ENCODE data around the gene ITGA4.

The ITGA4 gene

DNA sequence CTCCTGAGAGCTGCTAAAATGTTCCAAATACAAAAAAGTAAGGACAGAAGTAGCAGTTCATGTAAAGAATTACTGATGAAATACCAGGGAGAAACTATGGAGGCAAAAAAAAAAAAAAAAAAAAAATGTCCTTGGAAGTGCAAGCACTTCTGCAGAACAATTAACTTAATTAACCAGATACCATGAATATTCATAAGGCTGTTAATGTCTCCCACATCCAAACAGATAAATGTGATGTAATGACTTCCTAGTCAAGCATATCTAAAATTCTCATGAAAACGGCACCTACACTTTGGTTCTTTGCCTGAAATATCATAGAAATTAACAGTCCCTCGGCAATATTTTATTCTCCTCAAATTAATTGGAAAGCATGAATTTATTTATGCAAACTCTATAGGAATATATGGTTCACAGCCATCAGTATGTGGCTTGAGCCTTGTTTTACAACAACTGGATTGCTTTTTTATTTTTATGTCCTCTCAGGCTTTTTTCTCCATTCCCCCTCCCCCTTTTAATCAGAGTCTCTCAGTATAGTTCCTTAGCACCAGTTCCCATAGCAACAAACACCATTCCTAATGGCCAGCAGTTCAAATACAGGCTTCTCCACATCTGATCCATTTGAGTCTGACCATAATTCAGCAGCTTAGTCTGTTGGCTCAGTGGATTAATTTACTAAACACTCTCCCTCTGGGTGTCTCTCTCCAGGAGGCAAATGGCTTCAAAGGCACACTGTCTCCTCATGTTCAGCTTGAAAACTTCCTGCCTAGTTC is 97.1 kb downstream of the ITGA4 start:
- TF ChIP-seq, protein P1, sequence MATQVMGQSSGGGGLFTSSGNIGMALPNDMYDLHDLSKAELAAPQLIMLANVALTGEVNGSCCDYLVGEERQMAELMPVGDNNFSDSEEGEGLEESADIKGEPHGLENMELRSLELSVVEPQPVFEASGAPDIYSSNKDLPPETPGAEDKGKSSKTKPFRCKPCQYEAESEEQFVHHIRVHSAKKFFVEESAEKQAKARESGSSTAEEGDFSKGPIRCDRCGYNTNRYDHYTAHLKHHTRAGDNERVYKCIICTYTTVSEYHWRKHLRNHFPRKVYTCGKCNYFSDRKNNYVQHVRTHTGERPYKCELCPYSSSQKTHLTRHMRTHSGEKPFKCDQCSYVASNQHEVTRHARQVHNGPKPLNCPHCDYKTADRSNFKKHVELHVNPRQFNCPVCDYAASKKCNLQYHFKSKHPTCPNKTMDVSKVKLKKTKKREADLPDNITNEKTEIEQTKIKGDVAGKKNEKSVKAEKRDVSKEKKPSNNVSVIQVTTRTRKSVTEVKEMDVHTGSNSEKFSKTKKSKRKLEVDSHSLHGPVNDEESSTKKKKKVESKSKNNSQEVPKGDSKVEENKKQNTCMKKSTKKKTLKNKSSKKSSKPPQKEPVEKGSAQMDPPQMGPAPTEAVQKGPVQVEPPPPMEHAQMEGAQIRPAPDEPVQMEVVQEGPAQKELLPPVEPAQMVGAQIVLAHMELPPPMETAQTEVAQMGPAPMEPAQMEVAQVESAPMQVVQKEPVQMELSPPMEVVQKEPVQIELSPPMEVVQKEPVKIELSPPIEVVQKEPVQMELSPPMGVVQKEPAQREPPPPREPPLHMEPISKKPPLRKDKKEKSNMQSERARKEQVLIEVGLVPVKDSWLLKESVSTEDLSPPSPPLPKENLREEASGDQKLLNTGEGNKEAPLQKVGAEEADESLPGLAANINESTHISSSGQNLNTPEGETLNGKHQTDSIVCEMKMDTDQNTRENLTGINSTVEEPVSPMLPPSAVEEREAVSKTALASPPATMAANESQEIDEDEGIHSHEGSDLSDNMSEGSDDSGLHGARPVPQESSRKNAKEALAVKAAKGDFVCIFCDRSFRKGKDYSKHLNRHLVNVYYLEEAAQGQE (IDR thresholded peaks at IDR 0.05; ENCODE audit: insufficient read depth in 1 of 2, low read depth in 2 of 2, low read length in 2 of 2) = no peak
- TF ChIP-seq POLR2AphosphoS5 (IDR thresholded peaks at IDR 0.05; ENCODE audit: low read depth, low read length) (no peak), FOXP2 (optimal IDR thresholded peaks at IDR 0.05; ENCODE audit: borderline replicate concordance, extremely low read depth, extremely low read length, insufficient read depth) (no peak), TAF1 (IDR thresholded peaks at IDR 0.05; ENCODE audit: borderline replicate concordance, insufficient read depth, low read length) (no peak), SIN3A (IDR thresholded peaks at IDR 0.05; ENCODE audit: borderline replicate concordance, insufficient read depth, low read length) (no peak)

DNA sequence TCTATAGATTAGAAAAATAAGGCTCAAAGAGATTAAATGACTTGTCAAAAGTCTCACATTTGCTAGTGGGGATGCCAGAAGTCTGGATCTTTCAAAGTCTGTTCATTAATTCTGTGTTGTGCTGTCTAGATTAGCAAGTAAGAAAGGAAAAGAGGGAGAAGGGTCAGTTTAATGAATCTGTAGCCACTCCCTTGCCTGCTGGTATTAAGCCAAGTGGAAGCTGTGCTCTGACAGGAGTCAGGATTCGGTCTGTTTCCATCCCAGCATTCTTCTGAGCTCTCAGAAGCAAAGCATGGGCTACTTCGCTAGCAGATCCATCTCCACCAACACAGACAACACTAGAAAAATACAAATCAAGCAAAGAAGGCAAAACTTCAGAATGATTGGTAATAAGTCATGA is 101.2 kb downstream of the ITGA4 start:
- TF ChIP-seq TAF1 (IDR thresholded peaks at IDR 0.05; ENCODE audit: borderline replicate concordance, insufficient read depth, low read length) (no peak), SIN3A (IDR thresholded peaks at IDR 0.05; ENCODE audit: borderline replicate concordance, insufficient read depth, low read length) (no peak), FOXP2 (optimal IDR thresholded peaks at IDR 0.05; ENCODE audit: borderline replicate concordance, extremely low read depth, extremely low read length, insufficient read depth) (no peak), POLR2AphosphoS5 (IDR thresholded peaks at IDR 0.05; ENCODE audit: low read depth, low read length) (no peak)
- TF ChIP-seq, protein P1 (IDR thresholded peaks at IDR 0.05; ENCODE audit: insufficient read depth in 1 of 2, low read depth in 2 of 2, low read length in 2 of 2) = no peak

DNA sequence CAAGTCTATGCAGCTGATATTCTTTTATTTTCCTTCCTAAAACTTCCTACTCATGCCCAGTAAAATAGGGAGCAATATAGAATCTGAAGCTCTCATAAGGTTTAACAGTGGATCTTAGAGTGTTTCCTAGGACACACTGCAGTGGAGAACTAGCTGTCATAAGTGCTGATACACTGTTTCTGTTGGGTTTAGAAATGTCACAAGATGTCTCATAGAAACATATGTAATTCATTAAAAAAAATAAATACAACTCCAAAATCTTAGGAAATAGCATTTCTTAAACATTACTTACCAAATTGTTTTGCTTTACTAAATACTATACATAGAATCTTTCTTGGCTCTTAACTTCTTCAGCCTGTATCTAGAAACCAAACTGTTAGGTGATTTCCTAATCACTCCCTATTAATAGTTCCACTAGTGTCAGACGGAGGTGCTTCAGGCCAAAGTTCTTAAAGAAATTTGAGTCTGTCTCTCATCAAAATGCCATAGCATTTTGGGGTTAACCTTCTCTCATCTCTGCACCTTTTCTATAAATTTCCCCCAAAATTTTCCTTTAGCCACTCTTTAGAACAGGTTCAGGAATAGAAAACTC is 106.0 kb downstream of the ITGA4 start:
- TF ChIP-seq, protein P1 (IDR thresholded peaks at IDR 0.05; ENCODE audit: insufficient read depth in 1 of 2, low read depth in 2 of 2, low read length in 2 of 2) = no peak
- TF ChIP-seq TAF1 (IDR thresholded peaks at IDR 0.05; ENCODE audit: borderline replicate concordance, insufficient read depth, low read length) (no peak), FOXP2 (optimal IDR thresholded peaks at IDR 0.05; ENCODE audit: borderline replicate concordance, extremely low read depth, extremely low read length, insufficient read depth) (no peak), SIN3A (IDR thresholded peaks at IDR 0.05; ENCODE audit: borderline replicate concordance, insufficient read depth, low read length) (no peak), POLR2AphosphoS5 (IDR thresholded peaks at IDR 0.05; ENCODE audit: low read depth, low read length) (no peak)

DNA sequence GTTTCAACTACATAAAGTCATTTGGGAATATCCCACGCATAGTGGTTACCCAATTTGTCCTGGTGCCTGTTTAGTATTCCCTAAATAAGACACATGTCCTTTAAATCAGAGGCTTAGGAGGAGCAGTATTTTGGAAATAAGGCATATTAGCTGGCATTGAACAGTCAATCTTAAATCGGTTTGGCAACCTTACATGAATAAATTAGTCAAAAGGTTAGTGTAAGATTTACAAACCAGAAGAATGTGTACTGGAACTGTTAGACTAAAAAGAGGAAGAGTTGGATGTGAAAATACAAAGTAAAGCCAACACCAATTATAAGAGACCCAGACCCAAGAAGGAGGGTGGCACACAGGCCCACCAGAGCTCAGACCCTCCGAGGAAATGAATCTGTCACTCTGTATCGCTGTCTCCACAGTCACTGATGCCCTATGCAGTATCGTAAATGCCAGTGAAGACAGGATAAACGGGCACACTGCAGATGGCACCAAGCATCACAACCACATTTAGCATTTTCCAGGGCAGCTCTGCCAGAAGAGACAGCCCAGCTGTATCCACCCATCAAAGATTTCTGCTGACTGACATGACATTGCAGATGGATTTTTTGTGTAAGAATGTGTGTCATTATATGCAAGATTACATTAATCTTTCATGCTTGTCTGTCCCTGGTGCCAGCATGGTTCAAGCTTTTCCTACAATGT is 109.3 kb downstream of the ITGA4 start:
- TF ChIP-seq TAF1 (IDR thresholded peaks at IDR 0.05; ENCODE audit: borderline replicate concordance, insufficient read depth, low read length) (no peak), FOXP2 (optimal IDR thresholded peaks at IDR 0.05; ENCODE audit: borderline replicate concordance, extremely low read depth, extremely low read length, insufficient read depth) (no peak), SIN3A (IDR thresholded peaks at IDR 0.05; ENCODE audit: borderline replicate concordance, insufficient read depth, low read length) (no peak), POLR2AphosphoS5 (IDR thresholded peaks at IDR 0.05; ENCODE audit: low read depth, low read length) (no peak)
- TF ChIP-seq, protein P1 (IDR thresholded peaks at IDR 0.05; ENCODE audit: insufficient read depth in 1 of 2, low read depth in 2 of 2, low read length in 2 of 2) = no peak
